Duodenal mucosa (tissue), 2 donors: ENCODE measurements around the gene CYP1B1.
A peak's percentile ranks its signal among the peaks of the same experiment; 100 is the strongest.

Experiments
- H3K27ac ChIP-seq: one replicate; pipeline ENCODE4 v1.7.0; 2013; ENCODE audit warnings: low read depth, low read length
- H3K27me3 ChIP-seq, 2 donors: one replicate each; pipeline ENCODE4 v1.7.0; 2013; ENCODE audit warnings: low read length in 2 of 2, control low read depth in 1 of 2; ENCODE audit not compliant: insufficient read depth in 2 of 2, control insufficient read depth in 1 of 2
- H3K36me3 ChIP-seq, 2 donors: one replicate each; pipeline ENCODE4 v1.7.0; 2013; ENCODE audit warnings: low read length in 2 of 2, control low read depth in 1 of 2; ENCODE audit not compliant: insufficient read depth in 2 of 2, control insufficient read depth in 1 of 2
- H3K4me1 ChIP-seq, 2 donors: one replicate each; pipeline ENCODE4 v1.7.0; 2013; ENCODE audit warnings: low read length in 2 of 2, control low read depth in 1 of 2; ENCODE audit not compliant: insufficient read depth in 2 of 2, control insufficient read depth in 1 of 2
- H3K4me3 ChIP-seq, 2 donors: one replicate each; pipeline ENCODE4 v1.7.0; 2013; ENCODE audit warnings: low read length in 2 of 2, low read depth in 1 of 2
- H3K9ac ChIP-seq, 2 donors: one replicate each; pipeline ENCODE4 v1.7.0; 2013; ENCODE audit warnings: low read length in 2 of 2, low read depth in 1 of 2
- H3K9me3 ChIP-seq, 2 donors: one replicate each; pipeline ENCODE4 v1.7.0; 2013; ENCODE audit warnings: low read length in 2 of 2, control low read depth in 1 of 2; ENCODE audit not compliant: control insufficient read depth in 1 of 2

The CYP1B1 gene

DNA sequence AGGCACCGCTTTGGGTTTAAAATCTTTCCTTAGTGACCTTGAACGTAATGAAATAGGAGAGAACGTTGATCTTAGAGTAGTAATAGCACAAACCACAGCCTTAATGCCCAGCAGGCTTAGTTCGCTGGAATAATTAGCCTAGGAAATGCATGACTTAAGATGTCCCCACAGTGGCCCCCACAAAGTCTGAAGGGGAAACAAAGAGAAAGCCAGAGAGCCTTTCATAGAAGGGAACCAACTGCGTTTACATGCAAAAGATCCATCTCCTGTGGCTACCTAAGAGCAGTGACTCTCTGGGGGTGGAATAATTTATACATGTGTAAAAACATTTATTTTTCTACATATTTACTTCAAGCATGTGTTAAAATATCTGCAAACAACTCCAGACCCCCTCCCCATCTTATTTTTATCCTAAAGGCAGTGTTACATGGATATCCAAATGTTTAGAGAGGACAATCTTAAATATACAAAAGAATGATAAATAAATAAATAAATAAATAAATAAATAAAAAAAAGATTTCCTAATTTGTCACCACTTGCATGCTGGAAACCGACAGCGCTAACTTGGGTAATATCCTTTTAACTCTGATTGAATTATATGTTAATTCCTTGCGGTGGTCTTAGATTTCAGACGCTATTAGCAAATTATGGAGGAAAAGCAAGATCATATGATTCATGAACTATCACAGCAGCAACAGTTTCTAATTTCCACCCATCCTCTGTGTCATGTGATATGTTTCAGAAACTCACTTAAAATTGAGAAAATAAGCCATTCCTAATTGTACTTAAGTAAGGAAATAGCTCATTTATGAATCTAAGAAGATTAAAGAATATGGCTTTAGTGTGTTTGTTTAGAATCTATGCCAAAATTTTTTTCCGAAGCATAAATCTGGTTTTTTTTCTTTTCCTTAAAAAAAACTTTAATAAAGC is 23.4 kb upstream of the CYP1B1 start:
- H3K4me1 ChIP-seq: no peaks in the 10 kb centered on the region
- no peaks in the 10 kb centered on the region for H3K36me3 ChIP-seq
- no peak overlapping the region for H3K27ac ChIP-seq
- no peak overlapping the region for H3K9ac ChIP-seq
- no peak overlapping the region for H3K4me3 ChIP-seq
- no peaks in the 10 kb centered on the region for H3K27me3 ChIP-seq
- H3K9me3 ChIP-seq: no peaks in the 10 kb centered on the region

GRCh38 chr2:38098421-38099098 is 22.6 kb upstream of the CYP1B1 start:
- H3K36me3 ChIP-seq: no peaks in the 10 kb centered on the region
- H3K4me1 ChIP-seq: no peaks in the 10 kb centered on the region
- no peak overlapping the region for H3K27ac ChIP-seq
- H3K9me3 ChIP-seq: no peaks in the 10 kb centered on the region
- H3K27me3 ChIP-seq: no peaks in the 10 kb centered on the region
- peak overlapping the region in 1 of 2 donors; percentile 18 for H3K4me3 ChIP-seq
- H3K9ac ChIP-seq: no peak overlapping the region

DNA sequence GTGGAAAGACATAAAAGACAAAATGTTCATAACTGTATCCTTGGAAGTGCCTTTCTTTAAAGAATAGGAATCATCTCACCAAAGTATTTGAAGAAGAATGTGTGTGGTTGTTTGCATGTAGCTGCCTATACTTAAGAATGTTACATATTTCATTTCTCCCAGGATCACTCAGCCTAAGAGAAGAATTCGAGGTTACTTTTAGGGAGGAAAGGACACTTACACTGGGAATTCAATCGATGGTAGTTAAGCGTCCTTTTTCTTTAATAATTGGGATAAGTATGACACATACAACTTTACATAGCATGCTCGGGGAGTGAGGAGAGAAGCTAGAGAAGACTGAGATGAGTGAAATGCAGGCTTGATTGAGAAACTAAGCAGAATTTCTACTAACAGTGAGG is 22.0 kb upstream of the CYP1B1 start:
- Histone ChIP-seq H3K36me3 (no peaks in the 10 kb centered on the region), H3K27ac (no peak overlapping the region), H3K9ac (no peak overlapping the region), H3K9me3 (no peaks in the 10 kb centered on the region), H3K4me3 (no peak overlapping the region), H3K27me3 (no peaks in the 10 kb centered on the region), H3K4me1 (no peaks in the 10 kb centered on the region)

- Histone ChIP-seq H3K9ac (no peak overlapping the region), H3K27me3 (no peaks in the 10 kb centered on the region), H3K4me1 (peaks cover 0 to 4% of the 10 kb centered on the region in 2 donors), H3K27ac (no peak overlapping the region), H3K36me3 (no peaks in the 10 kb centered on the region), H3K4me3 (no peak overlapping the region), H3K9me3 (no peaks in the 10 kb centered on the region)
Measured at GRCh38 chr2:38097258-38097987, 21.5 kb upstream of the CYP1B1 start.

- H3K4me3 ChIP-seq: no peak overlapping the region
- H3K27ac ChIP-seq: no peak overlapping the region
- no peak overlapping the region for H3K9ac ChIP-seq
- no peaks in the 10 kb centered on the region for H3K9me3 ChIP-seq
- peaks cover 0 to 7% of the 10 kb centered on the region in 2 donors for H3K4me1 ChIP-seq
- no peaks in the 10 kb centered on the region for H3K36me3 ChIP-seq
- H3K27me3 ChIP-seq: no peaks in the 10 kb centered on the region
Measured at GRCh38 chr2:38095996-38096861, 20.3 kb upstream of the CYP1B1 start.

- Histone ChIP-seq H3K27me3 (no peaks in the 10 kb centered on the region), H3K9ac (no peak overlapping the region), H3K9me3 (no peaks in the 10 kb centered on the region), H3K27ac (no peak overlapping the region), H3K4me3 (no peak overlapping the region), H3K4me1 (peaks cover 0 to 7% of the 10 kb centered on the region in 2 donors), H3K36me3 (no peaks in the 10 kb centered on the region)
Measured at GRCh38 chr2:38095079-38095995, 19.4 kb upstream of the CYP1B1 start.

- no peaks in the 10 kb centered on the region for H3K27me3 ChIP-seq
- H3K9ac ChIP-seq: no peak overlapping the region
- peaks cover 0 to 7% of the 10 kb centered on the region in 2 donors for H3K4me1 ChIP-seq
- no peaks in the 10 kb centered on the region for H3K36me3 ChIP-seq
- no peaks in the 10 kb centered on the region for H3K9me3 ChIP-seq
- no peak overlapping the region for H3K27ac ChIP-seq
- H3K4me3 ChIP-seq: no peak overlapping the region
Measured at GRCh38 chr2:38093527-38094165, 17.7 kb upstream of the CYP1B1 start.

DNA sequence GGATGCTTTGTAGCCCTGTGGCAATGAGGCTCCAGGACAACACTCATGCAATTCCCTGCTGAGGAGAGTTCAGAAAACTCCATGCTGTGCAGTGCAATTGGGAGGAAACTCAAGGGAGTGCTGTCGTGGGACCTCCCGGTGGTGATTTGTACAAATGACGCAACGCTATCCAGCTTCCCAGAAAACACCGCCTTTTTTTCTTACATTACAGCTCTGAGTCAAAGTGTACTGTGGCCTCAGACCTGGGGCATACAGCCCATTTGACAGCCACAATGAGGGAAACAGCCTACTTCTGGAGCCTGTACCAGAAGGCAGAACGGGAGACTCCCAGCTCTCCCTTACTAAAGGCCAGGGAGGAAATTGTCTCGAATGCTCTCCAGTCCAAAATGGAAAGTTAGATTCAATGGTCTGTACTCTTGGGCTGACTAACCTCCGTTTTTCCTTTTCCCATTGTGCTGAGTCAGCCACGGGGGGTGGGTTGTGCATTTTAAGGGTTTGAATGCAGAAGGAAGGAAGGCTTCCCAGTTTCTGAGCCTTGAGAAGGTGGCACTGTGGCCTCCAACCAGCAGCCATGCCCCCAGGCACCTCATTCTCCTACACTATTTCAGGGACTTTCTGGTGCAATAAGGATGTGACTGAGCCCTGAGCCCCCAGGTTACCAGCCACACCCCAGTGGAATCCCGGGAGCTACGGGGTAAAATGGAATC is 16.4 kb upstream of the CYP1B1 start:
- H3K4me3 ChIP-seq: no peak overlapping the region
- H3K9me3 ChIP-seq: no peaks in the 10 kb centered on the region
- H3K9ac ChIP-seq: no peak overlapping the region
- no peaks in the 10 kb centered on the region for H3K36me3 ChIP-seq
- H3K27ac ChIP-seq: no peak overlapping the region
- H3K4me1 ChIP-seq: peaks cover 0 to 7% of the 10 kb centered on the region in 2 donors
- H3K27me3 ChIP-seq: peaks cover 0 to under 1% of the 10 kb centered on the region in 2 donors
